Ascending aorta (tissue), 2 donors: ENCODE results near the gene NGEF. TPM values are rescaled to one million over a fixed set of nuclear protein-coding genes. Genes with fewer than 3 reads are reported as not detected.

Experiments
- DNase-seq, 2 donors: peaks; one replicate each; pipeline ENCODE4 v3.0.0-alpha.2; 2019; ENCODE audit warnings: low spot score in 2 of 2
- H3K27ac ChIP-seq, 2 donors: fragments of 200-600 bp; sonication (generic); one replicate each; pipeline ENCODE4 v1.5.1; 2016 to 2017; ENCODE audit warnings: mild to moderate bottlenecking in 1 of 2
- H3K27me3 ChIP-seq: fragments of 200-600 bp; sonication (generic); one replicate; pipeline ENCODE4 v1.5.1; 2017
- H3K36me3 ChIP-seq, 2 donors: fragments of 200-600 bp; sonication (generic); one replicate each; pipeline ENCODE4 v1.5.1; 2016
- H3K4me1 ChIP-seq, 2 donors: fragments of 200-600 bp; sonication (generic); one replicate each; pipeline ENCODE4 v1.5.1; 2016 to 2017; ENCODE audit warnings: mild to moderate bottlenecking in 1 of 2
- H3K4me3 ChIP-seq, 2 donors: fragments of 200-600 bp; sonication (generic); one replicate each; pipeline ENCODE4 v1.5.1; 2016 to 2017; ENCODE audit warnings: mild to moderate bottlenecking in 1 of 2
- H3K9me3 ChIP-seq, 2 donors: fragments of 200-600 bp; sonication (generic); one replicate each; pipeline ENCODE4 v1.5.1; 2016
- intact Hi-C: fragments of 100-400 bp; cut with DNase I; formaldehyde crosslinking; loops from one replicate; pipeline ENCODE4 v1.15.1; 2023
- total RNA-seq: library from RNA; depleted of rRNA; stranded (reverse); fragments of >200 nt; gene quantifications from one replicate; pipeline ENCODE4 v1.1.0, GENCODE V29; 2016
- TF ChIP-seq, protein P1 (sequence below), 3 experiments: fragments of 200-600 bp in 2 of 3; fragments of 450-650 bp in 1 of 3; sonication (generic) in 2 of 3; IDR thresholded peaks; one replicate each; pipeline ENCODE4 v1.5.1; 2016 to 2019; ENCODE audit warnings: antibody characterized with exemption in 3 of 3, mild to moderate bottlenecking in 1 of 3, moderate library complexity in 1 of 3

The NGEF gene
- total RNA-seq, 1 donor from 2014 or later = 0.43 TPM

DNA sequence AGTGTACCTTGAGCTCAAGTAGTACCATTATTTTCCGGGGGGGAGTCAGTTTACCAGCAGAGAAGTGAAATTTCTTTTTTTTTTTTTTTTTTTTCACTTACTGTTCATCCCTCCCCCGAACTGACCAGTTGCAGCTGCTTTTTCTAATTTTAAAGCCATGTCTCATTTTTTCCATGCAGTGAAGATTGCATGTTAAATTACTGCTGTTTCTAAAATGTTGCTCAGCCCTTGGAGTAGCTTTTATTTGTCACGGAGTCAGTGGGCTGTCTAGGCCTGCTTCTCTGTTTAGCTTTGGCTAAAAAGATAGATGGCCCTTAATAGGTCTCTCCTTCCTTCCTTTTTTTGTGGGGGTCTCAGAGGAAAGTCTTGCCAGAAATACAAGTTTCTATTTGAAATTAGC, 70.2 kb downstream of the NGEF start:
- Histone ChIP-seq H3K36me3 (no peaks in the 10 kb centered on the region), H3K4me1 (no peaks in the 10 kb centered on the region), H3K9me3 (no peaks in the 10 kb centered on the region), H3K27ac (no peak overlapping the region), H3K27me3 (no peaks in the 10 kb centered on the region), H3K4me3 (no peak overlapping the region)
- intact Hi-C loops = no loop called here
- no peak for DNase-seq
- TF ChIP-seq, protein P1, sequence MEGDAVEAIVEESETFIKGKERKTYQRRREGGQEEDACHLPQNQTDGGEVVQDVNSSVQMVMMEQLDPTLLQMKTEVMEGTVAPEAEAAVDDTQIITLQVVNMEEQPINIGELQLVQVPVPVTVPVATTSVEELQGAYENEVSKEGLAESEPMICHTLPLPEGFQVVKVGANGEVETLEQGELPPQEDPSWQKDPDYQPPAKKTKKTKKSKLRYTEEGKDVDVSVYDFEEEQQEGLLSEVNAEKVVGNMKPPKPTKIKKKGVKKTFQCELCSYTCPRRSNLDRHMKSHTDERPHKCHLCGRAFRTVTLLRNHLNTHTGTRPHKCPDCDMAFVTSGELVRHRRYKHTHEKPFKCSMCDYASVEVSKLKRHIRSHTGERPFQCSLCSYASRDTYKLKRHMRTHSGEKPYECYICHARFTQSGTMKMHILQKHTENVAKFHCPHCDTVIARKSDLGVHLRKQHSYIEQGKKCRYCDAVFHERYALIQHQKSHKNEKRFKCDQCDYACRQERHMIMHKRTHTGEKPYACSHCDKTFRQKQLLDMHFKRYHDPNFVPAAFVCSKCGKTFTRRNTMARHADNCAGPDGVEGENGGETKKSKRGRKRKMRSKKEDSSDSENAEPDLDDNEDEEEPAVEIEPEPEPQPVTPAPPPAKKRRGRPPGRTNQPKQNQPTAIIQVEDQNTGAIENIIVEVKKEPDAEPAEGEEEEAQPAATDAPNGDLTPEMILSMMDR (IDR thresholded peaks at IDR 0.05) = no peak

DNA sequence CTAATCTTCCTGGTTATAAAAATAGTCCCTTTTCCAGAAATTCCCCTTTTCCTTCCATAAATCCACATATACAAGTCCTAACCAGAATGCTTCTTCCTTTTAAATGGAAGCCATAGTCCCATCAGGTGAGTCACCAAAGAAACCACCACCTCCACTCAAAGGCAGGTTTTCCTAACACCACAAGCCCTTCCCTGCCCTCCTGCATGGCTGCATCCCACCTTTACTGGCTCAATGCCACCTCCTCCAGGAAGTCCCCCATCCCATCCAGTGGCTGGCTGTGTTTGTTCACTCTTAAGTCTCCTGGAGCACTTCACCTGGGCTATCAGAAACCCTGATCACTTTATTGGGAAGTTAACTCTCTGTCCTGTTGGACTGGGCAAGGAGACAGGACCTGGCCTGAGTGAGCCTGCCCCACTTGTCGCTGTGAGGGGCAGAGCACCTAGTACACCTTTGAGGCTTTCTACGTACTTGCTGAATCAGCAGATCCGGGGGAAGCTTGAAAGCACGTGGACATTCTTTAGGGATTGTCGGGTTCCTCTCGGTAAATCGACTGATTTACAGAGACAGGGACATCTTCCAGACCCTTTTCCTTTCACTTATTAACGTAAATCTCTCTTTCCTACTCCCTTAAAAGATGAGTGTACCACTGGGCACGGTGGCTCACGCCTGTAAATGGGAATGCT, 71.0 kb downstream of the NGEF start:
- H3K27me3 ChIP-seq = no peaks in the 10 kb centered on the region

DNA sequence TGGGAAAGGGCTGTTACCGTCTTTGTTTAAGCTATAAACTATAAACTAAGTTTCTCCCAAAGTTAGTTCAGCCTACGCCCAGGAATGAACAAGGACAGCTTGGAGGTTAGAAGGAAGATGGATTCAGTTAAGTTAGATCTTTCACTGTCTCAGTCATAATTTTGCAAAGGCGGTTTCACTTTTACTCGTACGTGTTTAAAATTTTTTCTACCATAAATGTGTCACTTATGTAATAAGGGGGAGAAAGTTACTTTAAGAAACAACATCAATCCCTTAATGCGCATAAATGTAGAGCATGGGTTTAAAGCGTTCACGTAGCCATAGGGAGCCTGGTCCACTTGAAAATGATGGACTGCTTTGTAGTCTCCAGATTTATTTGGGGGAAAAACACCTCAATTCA, 71.7 kb downstream of the NGEF start:
- Histone ChIP-seq H3K36me3 (no peaks in the 10 kb centered on the region), H3K27ac (no peak overlapping the region), H3K4me3 (no peak overlapping the region), H3K9me3 (no peaks in the 10 kb centered on the region), H3K27me3 (no peaks in the 10 kb centered on the region), H3K4me1 (no peaks in the 10 kb centered on the region)
- TF ChIP-seq, protein P1 (IDR thresholded peaks at IDR 0.05) = no peak
- intact Hi-C loops = no loop called here
- DNase-seq = no peak

More for the DNA sequence above, 71.0 kb downstream of the NGEF start:
- H3K4me1 ChIP-seq = no peaks in the 10 kb centered on the region
- TF ChIP-seq, protein P1 (IDR thresholded peaks at IDR 0.05) = no peak
- H3K27ac ChIP-seq = no peak overlapping the region
- no peaks in the 10 kb centered on the region for H3K36me3 ChIP-seq
- intact Hi-C loops = no loop called here
- no peak for DNase-seq
- H3K9me3 ChIP-seq = no peaks in the 10 kb centered on the region
- no peak overlapping the region for H3K4me3 ChIP-seq

DNA sequence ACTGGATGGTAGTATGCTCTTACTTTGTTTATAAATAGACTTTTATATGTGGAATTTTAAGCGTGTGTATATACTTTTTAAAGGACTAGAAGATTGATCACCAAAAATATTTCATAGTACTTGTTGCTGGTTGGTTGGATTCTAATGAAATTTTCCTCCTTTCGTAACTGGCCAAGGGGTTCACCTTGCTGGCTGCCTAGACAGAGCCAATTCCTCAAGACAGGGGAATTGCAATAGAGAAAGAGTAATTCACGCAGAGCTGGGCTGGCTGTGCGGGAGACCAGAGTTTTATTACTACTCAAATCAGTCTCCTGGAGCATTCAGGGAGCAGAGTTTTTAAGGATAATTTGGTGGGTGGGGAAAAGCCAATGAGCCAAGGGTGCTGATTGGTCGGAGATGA, 72.3 kb downstream of the NGEF start:
- Histone ChIP-seq H3K4me1 (no peaks in the 10 kb centered on the region), H3K27me3 (no peaks in the 10 kb centered on the region), H3K9me3 (no peaks in the 10 kb centered on the region), H3K4me3 (no peak overlapping the region), H3K36me3 (no peaks in the 10 kb centered on the region), H3K27ac (no peak overlapping the region)
- intact Hi-C loops = no loop called here
- TF ChIP-seq, protein P1 (IDR thresholded peaks at IDR 0.05) = no peak
- DNase-seq = no peak

DNA sequence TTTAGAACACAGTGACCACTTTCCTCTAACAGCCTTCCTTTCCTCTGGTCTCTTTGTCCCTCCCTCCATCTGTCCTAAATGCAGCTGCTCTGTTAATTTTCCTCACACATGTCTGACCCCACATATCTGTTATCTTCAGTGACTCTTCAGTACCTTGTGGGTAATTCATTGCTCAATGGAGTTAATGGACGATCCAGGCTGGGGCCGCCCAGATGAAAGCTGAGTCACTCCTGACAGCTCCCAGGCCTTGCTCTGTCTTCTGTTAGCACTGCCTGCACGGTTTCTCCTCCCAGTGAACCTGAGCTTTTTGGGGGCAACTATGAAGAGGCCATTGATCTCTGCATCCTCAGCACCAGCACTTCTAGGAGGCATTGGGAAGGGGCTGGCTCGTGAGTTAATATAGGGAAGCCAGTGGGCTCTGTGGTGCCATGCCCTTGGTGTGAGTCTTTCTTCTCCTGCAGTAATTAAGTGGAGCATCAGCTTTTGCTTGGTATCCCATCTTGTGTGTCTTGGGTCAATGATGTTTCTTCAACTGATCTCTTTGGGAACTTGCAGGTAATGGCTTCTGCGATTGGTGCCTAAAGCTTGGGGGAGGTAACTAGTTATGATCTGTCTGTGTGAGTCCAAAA, 75.7 kb downstream of the NGEF start:
- no peak for DNase-seq
- TF ChIP-seq, protein P1 (IDR thresholded peaks at IDR 0.05) = no peak
- Histone ChIP-seq H3K27me3 (no peaks in the 10 kb centered on the region), H3K4me1 (no peaks in the 10 kb centered on the region), H3K9me3 (no peaks in the 10 kb centered on the region), H3K36me3 (no peaks in the 10 kb centered on the region), H3K4me3 (no peak overlapping the region), H3K27ac (no peak overlapping the region)
- intact Hi-C loops = no loop called here
